Peyer's patch (tissue), 4 donors: ENCODE results near the gene C3orf22.

Experiments
- POLR2A ChIP-seq, 2 donors: fragments of 450-650 bp; IDR thresholded peaks; one replicate each; pipeline ENCODE4 v1.5.1; 2017; ENCODE audit warnings: antibody characterized with exemption in 2 of 2, mild to moderate bottlenecking in 2 of 2, moderate library complexity in 2 of 2
- TF ChIP-seq, protein P1 (sequence below), 6 experiments: fragments of 450-650 bp in 4 of 6; fragments of 200-600 bp in 2 of 6; sonication (generic) in 1 of 6; IDR thresholded peaks; one replicate each; pipeline ENCODE4 v1.5.1; 2017 to 2019; ENCODE audit warnings: antibody characterized with exemption in 6 of 6, mild to moderate bottlenecking in 3 of 6, moderate library complexity in 1 of 6

DNA sequence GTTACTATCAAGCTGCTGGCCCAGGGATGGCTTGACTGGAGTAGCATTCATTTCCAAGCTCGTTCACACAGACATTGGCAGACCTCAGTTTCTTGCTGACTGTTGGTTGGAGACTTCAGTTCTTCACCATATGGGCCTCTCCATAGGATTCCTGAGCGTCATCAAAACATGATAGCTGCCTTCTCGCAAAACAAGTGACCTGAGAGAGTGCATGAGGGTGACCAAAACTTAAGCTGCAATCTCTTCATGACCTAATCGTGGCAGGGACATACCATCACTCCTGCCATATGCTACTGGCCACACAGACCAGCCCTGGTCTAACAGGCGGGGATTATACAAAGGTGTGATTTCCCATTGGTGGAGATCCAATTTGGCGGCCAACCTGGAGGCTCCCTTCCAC lies 46.0 kb upstream of the C3orf22 start:
- TF ChIP-seq, protein P1, sequence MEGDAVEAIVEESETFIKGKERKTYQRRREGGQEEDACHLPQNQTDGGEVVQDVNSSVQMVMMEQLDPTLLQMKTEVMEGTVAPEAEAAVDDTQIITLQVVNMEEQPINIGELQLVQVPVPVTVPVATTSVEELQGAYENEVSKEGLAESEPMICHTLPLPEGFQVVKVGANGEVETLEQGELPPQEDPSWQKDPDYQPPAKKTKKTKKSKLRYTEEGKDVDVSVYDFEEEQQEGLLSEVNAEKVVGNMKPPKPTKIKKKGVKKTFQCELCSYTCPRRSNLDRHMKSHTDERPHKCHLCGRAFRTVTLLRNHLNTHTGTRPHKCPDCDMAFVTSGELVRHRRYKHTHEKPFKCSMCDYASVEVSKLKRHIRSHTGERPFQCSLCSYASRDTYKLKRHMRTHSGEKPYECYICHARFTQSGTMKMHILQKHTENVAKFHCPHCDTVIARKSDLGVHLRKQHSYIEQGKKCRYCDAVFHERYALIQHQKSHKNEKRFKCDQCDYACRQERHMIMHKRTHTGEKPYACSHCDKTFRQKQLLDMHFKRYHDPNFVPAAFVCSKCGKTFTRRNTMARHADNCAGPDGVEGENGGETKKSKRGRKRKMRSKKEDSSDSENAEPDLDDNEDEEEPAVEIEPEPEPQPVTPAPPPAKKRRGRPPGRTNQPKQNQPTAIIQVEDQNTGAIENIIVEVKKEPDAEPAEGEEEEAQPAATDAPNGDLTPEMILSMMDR (IDR thresholded peaks at IDR 0.05) = no peak
- no peak for TF ChIP-seq POLR2A (IDR thresholded peaks at IDR 0.05)
